GM10248 (cell line): Measurements from ENCODE around the gene FAM114A2.

Experiments
- CTCF ChIA-PET: fragments of 300-600 bp; sonication (Branson Sonifier 250); formaldehyde crosslinking; extraction: SDS; loops from one replicate; lab custom pipeline; 2021; ENCODE audit warnings: antibody characterized with exemption; lab: Yijun Ruan, JAX
- POLR2A ChIA-PET: fragments of 350-650 bp; sonication (Branson Sonifier 250); formaldehyde crosslinking; extraction: SDS; loops from one replicate; lab custom pipeline; 2020; ENCODE audit warnings: antibody characterized with exemption; lab: Yijun Ruan, JAX
- DNase-seq: peaks from one replicate; pipeline ENCODE4 v3.0.0; 2012; ENCODE audit errors: extremely low spot score
- CTCF ChIP-seq: IDR thresholded peaks from 2 replicates; pipeline ENCODE4 v1.5.1; 2012; ENCODE audit warnings: mild to moderate bottlenecking, low read depth; ENCODE audit errors: extremely low read depth, missing control alignments, control extremely low read depth

FAM114A2 gene

DNA sequence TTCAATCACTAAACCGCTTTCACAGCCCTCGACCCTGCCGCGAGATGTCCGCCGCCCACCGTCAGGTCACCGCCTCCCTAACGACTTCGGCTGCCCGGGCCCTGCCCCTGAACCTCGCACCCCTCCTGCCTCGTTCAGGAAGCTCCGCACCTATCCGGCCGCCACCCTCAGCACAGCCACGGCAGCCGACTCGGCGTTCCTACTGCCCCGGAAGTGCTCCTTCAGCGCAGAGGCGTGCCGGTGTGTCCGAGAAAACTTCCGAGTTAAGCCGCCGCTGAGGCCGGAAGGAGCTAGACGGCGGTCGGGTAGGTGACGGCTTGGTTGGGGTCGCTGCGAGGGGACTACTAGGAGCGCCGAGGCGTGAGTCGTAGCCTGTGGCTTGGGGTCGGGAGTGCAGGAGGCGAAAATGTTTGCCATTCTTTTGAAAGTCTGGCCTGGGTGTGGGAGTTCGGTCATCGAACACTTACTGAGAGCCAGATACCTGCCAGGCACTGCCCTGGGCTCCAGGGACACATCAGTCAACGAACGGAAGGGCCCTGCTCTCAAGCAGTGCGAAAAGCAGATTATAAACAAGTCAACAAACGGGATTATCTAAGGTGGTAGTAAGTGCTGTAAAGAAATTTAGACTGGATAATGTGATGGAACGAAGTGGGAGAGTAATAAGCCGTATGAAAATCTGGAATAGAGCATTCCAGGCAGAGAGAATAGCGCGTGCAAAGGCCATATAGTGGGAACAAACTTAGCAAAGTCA lies at the start of gene FAM114A2, which contains the start of gene MFAP3:
TSS of gene FAM114A2 (minus strand) at position 204 of the 751 bp plus-strand sequence. CDS start 3,957 bp downstream, outside the sequence.
TSS of gene MFAP3 (plus strand) at position 261 of the 751 bp plus-strand sequence. CDS start 10,756 bp downstream, outside the sequence.
- no peak for TF ChIP-seq CTCF
- CTCF ChIA-PET: interaction anchor here (1.1 to 2.0 kb wide), 3 partner anchors 10 to 429 kb away, joined by 3 to 7 read pairs (median 4); no protein-coding TSS in a partner anchor
- DNase-seq: peak; percentile 94
- POLR2A ChIA-PET: interaction anchor here (0.6 to 1.1 kb wide), 3 partner anchors 21 to 151 kb away, joined by 3 read pairs; partner anchors contain the start of gene GALNT10

- no peak for DNase-seq
- no peak for TF ChIP-seq CTCF
- ChIA-PET CTCF (interaction anchor here (0.9 to 2.4 kb wide), 2 partner anchors 11 to 15 kb away, joined by 3 to 13 read pairs; no protein-coding TSS in a partner anchor), POLR2A (no interaction called here)
Observed at GRCh38 chr5:154087260-154087659, 48.5 kb upstream of the FAM114A2 start.

DNA sequence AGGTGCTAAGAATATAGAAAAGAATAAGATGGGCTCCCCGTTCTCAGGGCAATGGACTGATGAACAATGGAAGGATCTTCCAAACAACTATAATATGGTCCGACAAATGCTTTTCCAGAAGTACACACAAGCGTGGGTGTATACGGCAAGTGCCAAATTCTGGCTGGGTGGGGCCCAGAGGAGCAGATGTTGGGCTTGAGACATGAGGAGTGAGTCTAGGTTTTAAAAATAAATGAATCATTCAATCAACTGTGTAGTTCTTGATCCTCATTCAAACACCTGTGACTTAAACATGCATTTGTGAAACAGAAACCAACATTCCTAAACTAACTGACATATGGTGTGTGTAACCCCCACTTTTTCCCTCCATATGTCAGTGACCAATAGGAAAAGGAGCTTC lies 47.9 kb upstream of the FAM114A2 start:
- no peak for DNase-seq
- CTCF ChIA-PET: interaction anchor here (0.8 to 2.4 kb wide), 3 partner anchors 11 to 14 kb away, joined by 3 to 13 read pairs (median 3); no protein-coding TSS in a partner anchor
- POLR2A ChIA-PET: no interaction called here
- no peak for TF ChIP-seq CTCF

DNA sequence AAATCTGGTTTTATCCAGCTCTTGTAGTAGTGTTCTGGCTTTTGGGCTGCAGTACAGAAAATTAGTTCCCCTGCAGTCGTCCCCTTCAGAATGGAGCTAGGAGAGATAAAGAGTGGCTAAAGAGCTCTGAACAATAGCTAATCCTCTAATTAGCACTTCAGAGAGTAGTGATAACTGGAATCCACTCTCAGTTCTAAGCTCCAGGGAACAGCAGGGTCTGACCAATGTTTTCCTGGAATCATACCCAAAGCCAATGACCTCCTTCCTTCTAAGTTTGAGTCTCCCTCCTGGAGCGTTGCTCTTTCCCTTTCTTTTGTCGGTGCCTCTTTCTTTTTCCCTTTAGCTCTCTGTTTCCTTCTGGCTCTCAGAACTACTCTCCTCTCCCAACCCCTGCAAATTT lies 47.4 kb upstream of the FAM114A2 start:
- ChIA-PET CTCF (interaction anchor here (0.8 to 4.0 kb wide), 4 partner anchors 11 to 94 kb away, joined by 3 to 22 read pairs (median 4); no protein-coding TSS in a partner anchor), POLR2A (no interaction called here)
- no peak for TF ChIP-seq CTCF
- no peak for DNase-seq

- ChIA-PET CTCF (interaction anchor here (4.0 kb wide), 1 partner anchor 12 kb away, joined by 22 read pairs; no protein-coding TSS in a partner anchor), POLR2A (interaction anchor here (0.6 kb wide), 1 partner anchor 103 kb away, joined by 5 read pairs; no protein-coding TSS in a partner anchor)
- no peak for TF ChIP-seq CTCF
- no peak for DNase-seq
Observed at GRCh38 chr5:154084062-154084639, 45.4 kb upstream of the FAM114A2 start.

- DNase-seq: no peak
- ChIA-PET POLR2A (no interaction called here), CTCF (interaction anchor here (0.7 to 1.5 kb wide), 3 partner anchors 10 to 439 kb away, joined by 3 read pairs; no protein-coding TSS in a partner anchor)
- no peak for TF ChIP-seq CTCF
Observed at GRCh38 chr5:154081246-154081645, 42.5 kb upstream of the FAM114A2 start.
